Left colon (tissue), 2 donors: ENCODE results near the gene ARHGEF16. TPM values are rescaled to one million over a fixed set of nuclear protein-coding genes. Genes with fewer than 3 reads are reported as not detected.

Experiments used
- ATAC-seq: fragments of 200-7000 bp; cut with Tn5 transposase; one replicate; pipeline ENCODE4 v1.9.1; 2020; ENCODE audit warnings: mild to moderate bottlenecking, moderate library complexity
- DNase-seq, 2 donors: peaks; one replicate each; pipeline ENCODE4 v3.0.0-alpha.2; 2020
- intact Hi-C, 2 donors: fragments of 100-400 bp; cut with DNase I in 1 of 2; cut with micrococcal nuclease in 1 of 2; formaldehyde crosslinking; loops; one replicate each; pipeline versions ENCODE4 v1.11.2 to v1.14.0; 2022; cut with DNase I, micrococcal nuclease
- total RNA-seq, 2 donors: library from RNA; stranded (reverse); fragmentation: NEBNext Ultra II Directional; extraction: Animal tissue kit (Norgen Biotek cat#: 25700); gene quantifications; one replicate each; pipeline ENCODE4 v1.2.1, GENCODE V29; 2021
- donor health status: DM: no; HTN: no; CAD: no.
- donor health status: DM: yes; HTN: yes; CAD: no.

Gene ARHGEF16
- total RNA-seq, 2 donors from 2014 or later: 92.4 to 113 TPM

DNA sequence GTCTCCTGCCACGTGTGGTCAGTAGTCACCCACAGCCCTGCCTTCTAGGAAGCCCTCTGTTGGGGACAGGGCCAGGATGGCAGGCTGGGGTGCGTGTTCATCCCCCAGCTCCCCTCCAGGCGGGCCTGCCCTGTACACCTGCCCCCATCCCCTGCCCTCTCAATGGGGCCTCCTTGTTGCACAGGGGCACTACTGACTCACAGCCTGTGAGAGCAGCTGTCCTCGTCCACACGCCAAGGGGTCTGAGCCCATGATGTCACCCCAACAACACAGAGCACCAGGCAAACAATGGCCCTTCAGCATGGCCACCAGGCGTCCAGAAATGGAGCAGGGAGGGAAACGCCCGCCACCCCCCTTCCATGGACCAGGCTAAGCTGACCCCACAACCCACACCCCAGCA, 64.3 kb downstream of the ARHGEF16 start:
- intact Hi-C loops: no loop called here
- ATAC-seq (no peak), DNase-seq (no peak)

- ATAC-seq (no peak), DNase-seq (no peak)
- intact Hi-C loops: no loop called here
Measured at GRCh38 chr1:3519301-3519885, 64.9 kb downstream of the ARHGEF16 start.

DNA sequence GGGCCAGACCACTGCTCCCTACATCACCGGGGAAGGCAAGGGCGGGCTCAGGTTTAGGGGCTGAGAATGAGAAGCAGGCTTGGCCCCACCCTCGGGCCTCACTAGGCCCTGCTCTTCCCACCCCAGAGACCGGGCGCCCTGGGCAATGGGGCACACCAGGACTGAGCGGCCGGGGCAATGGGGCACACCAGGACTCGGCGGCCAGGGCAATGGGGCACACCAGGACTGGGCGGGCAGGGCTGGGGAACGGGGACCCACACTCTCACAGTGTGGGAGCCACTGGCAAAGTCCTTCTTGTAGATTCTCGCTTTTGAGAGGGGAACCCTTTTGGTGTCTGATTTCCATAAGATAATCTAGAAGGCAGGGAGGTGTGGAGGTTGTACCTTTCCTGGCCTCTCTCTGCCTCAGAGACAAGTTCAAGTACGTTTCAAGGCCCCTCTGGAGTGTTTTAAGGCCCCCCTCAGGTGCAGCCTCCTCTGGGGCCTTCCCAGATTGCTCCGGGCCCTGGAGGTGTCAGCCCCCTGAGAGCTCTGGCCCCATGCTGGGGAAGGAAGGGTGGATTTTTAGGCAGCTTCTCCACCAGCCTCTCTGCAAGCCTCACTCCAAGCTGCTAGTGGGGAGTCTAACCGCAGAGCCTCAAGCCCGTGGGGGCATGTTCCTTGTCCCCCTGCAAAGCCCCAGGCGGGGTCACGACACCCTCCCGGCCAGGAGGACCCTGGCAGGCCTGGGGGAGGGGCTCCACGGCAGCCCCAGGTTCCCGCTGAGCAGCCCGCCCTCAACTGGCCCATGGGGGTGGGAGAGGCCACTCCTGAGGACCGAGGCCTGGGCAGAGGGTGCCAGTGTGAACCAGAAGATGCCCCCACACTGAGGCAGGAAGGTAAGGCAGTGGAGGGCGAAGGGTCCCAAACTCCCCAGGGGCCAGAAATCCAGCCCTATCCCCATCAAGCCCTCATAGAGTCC, 66.2 kb downstream of the ARHGEF16 start:
- ATAC-seq: no peak
- intact Hi-C loops: no loop called here

GRCh38 chr1:3521426-3521825, 67.0 kb downstream of the ARHGEF16 start:
- ATAC-seq (no peak), DNase-seq (no peak)
- intact Hi-C loops: no loop called here

More for the DNA sequence above, 66.2 kb downstream of the ARHGEF16 start:
- DNase-seq: no peak

DNA sequence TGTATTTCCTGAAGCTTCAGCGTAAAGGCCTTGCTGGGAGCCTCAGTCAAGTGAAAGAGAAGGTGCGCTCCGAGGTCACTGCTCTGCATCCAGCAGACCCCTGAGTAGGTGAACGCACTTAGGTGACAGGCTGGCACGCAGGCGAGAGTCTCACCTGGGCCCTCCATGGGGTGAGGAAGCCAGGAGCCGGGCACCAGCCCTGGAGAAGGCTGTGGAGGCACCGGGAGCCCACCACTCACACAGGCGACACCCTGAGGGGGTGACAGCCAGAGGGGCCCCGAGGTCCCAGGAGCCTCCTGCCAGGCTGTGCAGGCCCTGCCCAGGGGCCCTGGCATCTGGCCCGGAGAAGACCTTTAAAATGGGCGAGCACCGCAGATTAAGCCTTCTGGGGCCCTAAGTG, 67.6 kb downstream of the ARHGEF16 start:
- DNase-seq (no peak), ATAC-seq (no peak)
- intact Hi-C loops: no loop called here

GRCh38 chr1:3522564-3523265, 68.2 kb downstream of the ARHGEF16 start:
- ATAC-seq (no peak), DNase-seq (no peak)
- intact Hi-C loops: no loop called here

- DNase-seq (no peak), ATAC-seq (no peak)
- intact Hi-C loops: no loop called here
Measured at GRCh38 chr1:3523980-3524379, 69.5 kb downstream of the ARHGEF16 start.

DNA sequence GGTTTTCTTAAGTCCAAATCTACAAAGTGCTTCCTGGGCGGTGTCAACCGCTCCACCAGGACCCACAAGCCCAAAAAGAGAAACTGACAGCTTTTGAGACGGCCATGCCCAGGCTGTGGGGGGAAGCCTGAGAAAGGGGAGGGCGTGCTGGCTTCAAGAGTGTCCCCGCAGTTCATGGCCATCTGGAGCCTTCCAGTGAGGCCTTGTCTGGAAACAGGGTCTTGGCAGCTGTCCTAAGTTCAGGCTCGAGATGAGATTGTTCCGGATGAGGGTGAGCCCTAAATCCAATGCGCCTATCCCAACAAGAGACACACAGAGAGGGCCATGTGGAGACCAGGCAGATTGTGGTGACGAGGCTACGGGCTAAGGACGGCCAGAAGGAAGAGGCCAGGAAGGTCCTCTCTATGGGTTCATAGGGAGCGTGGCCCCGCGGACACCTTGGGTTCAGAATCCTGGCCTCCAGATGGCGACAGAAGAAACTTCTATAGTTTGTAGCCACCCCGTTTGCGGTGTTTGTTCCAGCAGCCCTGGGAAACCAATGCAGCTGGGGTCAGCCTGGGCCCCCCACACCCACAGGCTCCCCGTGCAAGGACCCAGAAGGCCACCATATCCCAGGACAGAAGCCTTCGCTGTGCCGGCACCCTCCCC, 70.2 kb downstream of the ARHGEF16 start:
- DNase-seq (no peak), ATAC-seq (no peak)
- intact Hi-C loops: no loop called here

GRCh38 chr1:3525551-3526482, 71.4 kb downstream of the ARHGEF16 start:
- intact Hi-C loops: no loop called here
- DNase-seq (no peak), ATAC-seq (no peak)

- DNase-seq (no peak), ATAC-seq (no peak)
- intact Hi-C loops: no loop called here
Measured at GRCh38 chr1:3527774-3528173, 73.3 kb downstream of the ARHGEF16 start.

- ATAC-seq: peak; percentile 63
- intact Hi-C loops: no loop called here
- DNase-seq: peak; percentile 41 to 53
Measured at GRCh38 chr1:3529099-3529729, 74.7 kb downstream of the ARHGEF16 start.

DNA sequence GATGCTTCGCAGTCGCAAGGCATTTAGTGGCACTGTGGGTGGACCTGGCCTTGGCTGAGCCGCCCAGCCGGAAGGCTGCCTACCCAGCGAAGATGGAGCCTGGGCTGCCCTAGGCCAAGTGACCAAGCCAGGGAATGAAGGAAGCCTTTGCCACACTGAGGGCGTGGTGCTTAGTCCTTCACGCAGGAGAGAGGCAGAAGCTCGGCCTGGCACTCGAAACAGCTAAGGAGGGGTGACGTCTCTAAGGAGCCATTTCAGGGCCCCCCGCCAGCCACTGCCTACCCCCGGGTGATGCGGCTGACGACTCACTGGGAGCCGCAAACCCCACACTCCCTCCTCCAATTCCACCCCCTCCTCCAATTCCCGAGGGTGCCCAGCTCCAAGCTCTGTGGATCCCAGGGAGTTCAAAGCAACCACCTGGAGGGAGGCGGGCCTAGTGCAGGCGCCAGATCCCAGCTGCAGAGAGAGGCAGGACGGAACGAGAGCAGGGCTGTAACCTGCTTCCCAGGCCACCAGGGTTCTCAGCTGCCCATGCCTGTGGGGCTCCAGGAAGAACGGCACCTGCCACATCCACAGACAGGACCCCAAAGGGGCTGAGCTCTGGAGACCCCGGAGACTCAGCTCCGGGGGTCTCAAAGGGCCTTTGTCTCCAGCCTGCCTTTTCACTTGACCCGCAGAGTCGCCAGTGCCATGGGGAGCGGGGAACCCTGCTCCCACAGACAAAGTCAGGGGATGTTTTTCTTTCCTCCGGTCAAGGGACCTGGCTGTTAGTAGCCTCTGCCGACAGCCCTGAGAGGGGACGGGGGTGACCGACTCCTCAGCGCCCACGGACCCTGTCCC, 75.8 kb downstream of the ARHGEF16 start:
- peak in 1 of 2 donors; percentile 32 for DNase-seq
- intact Hi-C loops: no loop called here
- peak; percentile 50 for ATAC-seq

Other genes with a start within 250 kb of the ARHGEF16 start
- gene MEGF6, start 156.8 kb downstream of the ARHGEF16 start, total RNA-seq: 1 to 10 TPM; 6.3 to 8.2 TPM
- 10 to 100 TPM; 88.5 to 93.9 TPM for gene TPRG1L, start 170.3 kb downstream of the ARHGEF16 start, total RNA-seq
- 10 to 100 TPM; 20.1 to 23.6 TPM for gene WRAP73, start 195.4 kb downstream of the ARHGEF16 start, total RNA-seq
- under 1 TPM; 0.11 to 0.70 TPM for gene TP73, start 197.9 kb downstream of the ARHGEF16 start, total RNA-seq